ENCODE data around the gene STARD9.

DNA sequence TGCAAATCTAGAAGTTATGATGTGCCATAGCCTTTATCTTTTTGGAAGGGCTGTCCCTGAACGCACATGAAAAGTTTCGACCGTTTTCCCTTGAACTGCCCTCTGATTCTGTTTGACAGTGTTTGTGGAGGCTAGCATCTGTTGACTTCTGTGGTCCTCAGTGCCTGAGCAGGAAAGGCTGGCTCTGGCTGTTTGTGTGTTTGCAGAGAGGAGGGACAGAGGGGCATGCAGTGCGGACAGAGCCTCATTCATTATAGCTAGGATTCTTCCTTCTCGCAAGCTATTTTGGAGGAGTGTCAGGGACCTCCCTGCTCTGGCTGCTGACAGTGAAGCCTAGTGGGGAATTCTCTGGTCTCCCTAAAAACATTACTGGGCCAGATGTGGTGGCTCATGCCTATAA, 97.0 kb downstream of the STARD9 start:
- TF ChIP-seq, protein P1, sequence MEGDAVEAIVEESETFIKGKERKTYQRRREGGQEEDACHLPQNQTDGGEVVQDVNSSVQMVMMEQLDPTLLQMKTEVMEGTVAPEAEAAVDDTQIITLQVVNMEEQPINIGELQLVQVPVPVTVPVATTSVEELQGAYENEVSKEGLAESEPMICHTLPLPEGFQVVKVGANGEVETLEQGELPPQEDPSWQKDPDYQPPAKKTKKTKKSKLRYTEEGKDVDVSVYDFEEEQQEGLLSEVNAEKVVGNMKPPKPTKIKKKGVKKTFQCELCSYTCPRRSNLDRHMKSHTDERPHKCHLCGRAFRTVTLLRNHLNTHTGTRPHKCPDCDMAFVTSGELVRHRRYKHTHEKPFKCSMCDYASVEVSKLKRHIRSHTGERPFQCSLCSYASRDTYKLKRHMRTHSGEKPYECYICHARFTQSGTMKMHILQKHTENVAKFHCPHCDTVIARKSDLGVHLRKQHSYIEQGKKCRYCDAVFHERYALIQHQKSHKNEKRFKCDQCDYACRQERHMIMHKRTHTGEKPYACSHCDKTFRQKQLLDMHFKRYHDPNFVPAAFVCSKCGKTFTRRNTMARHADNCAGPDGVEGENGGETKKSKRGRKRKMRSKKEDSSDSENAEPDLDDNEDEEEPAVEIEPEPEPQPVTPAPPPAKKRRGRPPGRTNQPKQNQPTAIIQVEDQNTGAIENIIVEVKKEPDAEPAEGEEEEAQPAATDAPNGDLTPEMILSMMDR (IDR thresholded peaks at IDR 0.05): no peak
- TF ChIP-seq POLR2A (IDR thresholded peaks at IDR 0.05): no peak

Measured in uterus (tissue), 2 donors.